Sigmoid colon (tissue), 7 donors: Measurements from ENCODE around the gene NXNL2. TPM values are rescaled to one million over a fixed set of nuclear protein-coding genes. Genes with fewer than 3 reads are reported as not detected.
A peak's percentile ranks its signal among the peaks of the same experiment; 100 is the strongest.

Experiments used
- DNase-seq: peaks from one replicate; pipeline ENCODE4 v3.0.0-alpha.2; 2019
- H3K27ac ChIP-seq, 4 donors: fragments of 200-600 bp; sonication (generic); one replicate each; pipeline ENCODE4 v1.5.1; 2016 to 2019; ENCODE audit warnings: mild to moderate bottlenecking in 1 of 4
- H3K27me3 ChIP-seq, 3 donors: fragments of 200-600 bp; sonication (generic); one replicate each; pipeline ENCODE4 v1.5.1; 2019; ENCODE audit warnings: mild to moderate bottlenecking in 1 of 3
- H3K36me3 ChIP-seq, 4 donors: fragments of 200-600 bp; sonication (generic); one replicate each; pipeline ENCODE4 v1.5.1; 2016 to 2019
- H3K4me1 ChIP-seq, 4 donors: fragments of 200-600 bp; sonication (generic); one replicate each; pipeline ENCODE4 v1.5.1; 2017 to 2019
- H3K4me3 ChIP-seq, 4 donors: fragments of 200-600 bp; sonication (generic); one replicate each; pipeline ENCODE4 v1.5.1; 2017 to 2019; ENCODE audit warnings: mild to moderate bottlenecking in 2 of 4, moderate library complexity in 1 of 4
- H3K9me3 ChIP-seq, 4 donors: fragments of 200-600 bp in 3 of 4; sonication (generic) in 3 of 4; one replicate each; pipeline versions ENCODE4 v1.5.1 to v1.6.1; 2013 to 2019
- EP300 ChIP-seq, 4 donors: sonication (generic); formaldehyde crosslinking; IDR thresholded peaks; one replicate each; pipeline ENCODE4 v1.6.1; 2017; ENCODE audit warnings: antibody characterized with exemption in 4 of 4
- POLR2A ChIP-seq, 2 donors: fragments of 450-650 bp; IDR thresholded peaks; one replicate each; pipeline ENCODE4 v1.6.1; 2016; ENCODE audit warnings: antibody characterized with exemption in 2 of 2, mild to moderate bottlenecking in 2 of 2, moderate library complexity in 2 of 2
- POLR2AphosphoS5 ChIP-seq, 4 donors: sonication (generic); formaldehyde crosslinking; IDR thresholded peaks; one replicate each; pipeline ENCODE4 v1.6.1; 2017; ENCODE audit warnings: antibody characterized with exemption in 4 of 4
- WGBS, 2 donors: extraction: QIAGEN DNeasy Blood & Tissue Kit; methylation state at CpG; one replicate each; pipeline ENCODE4 v1.1.7; 2013; 5-methylcytosine and 5-hydroxymethylcytosine counted together
- intact Hi-C: fragments of 100-400 bp; cut with DNase I; formaldehyde crosslinking; loops from one replicate; pipeline ENCODE4 v1.15.1; 2023
- polyA plus RNA-seq, 3 donors: library from polyadenylated mRNA; stranded (reverse); fragments of 200-250 nt; gene quantifications; one replicate each; pipeline ENCODE4 v1.2.3, GENCODE V29; 2013
- total RNA-seq, 4 donors: library from RNA; depleted of rRNA; stranded (reverse); fragments of >200 nt; gene quantifications; one replicate each; pipeline ENCODE4 v1.1.0, GENCODE V29; 2016
- TF ChIP-seq, protein P1 (sequence below), 4 experiments: fragments of 450-650 bp in 3 of 4; fragments of 200-600 bp in 1 of 4; IDR thresholded peaks; one replicate each; pipeline ENCODE4 v1.5.1; 2016 to 2019; ENCODE audit warnings: antibody characterized with exemption in 4 of 4, mild to moderate bottlenecking in 3 of 4, moderate library complexity in 2 of 4
- donor health status: healthy with polysubstance abuse.
- donor health status: Bipolar disorder and iron deficiency.
- donor health status: healthy.

Gene NXNL2
- total and polyA plus RNA-seq, 7 donors: 0.16 to 1.2 (median 0.54) TPM; not detected in 4

DNA sequence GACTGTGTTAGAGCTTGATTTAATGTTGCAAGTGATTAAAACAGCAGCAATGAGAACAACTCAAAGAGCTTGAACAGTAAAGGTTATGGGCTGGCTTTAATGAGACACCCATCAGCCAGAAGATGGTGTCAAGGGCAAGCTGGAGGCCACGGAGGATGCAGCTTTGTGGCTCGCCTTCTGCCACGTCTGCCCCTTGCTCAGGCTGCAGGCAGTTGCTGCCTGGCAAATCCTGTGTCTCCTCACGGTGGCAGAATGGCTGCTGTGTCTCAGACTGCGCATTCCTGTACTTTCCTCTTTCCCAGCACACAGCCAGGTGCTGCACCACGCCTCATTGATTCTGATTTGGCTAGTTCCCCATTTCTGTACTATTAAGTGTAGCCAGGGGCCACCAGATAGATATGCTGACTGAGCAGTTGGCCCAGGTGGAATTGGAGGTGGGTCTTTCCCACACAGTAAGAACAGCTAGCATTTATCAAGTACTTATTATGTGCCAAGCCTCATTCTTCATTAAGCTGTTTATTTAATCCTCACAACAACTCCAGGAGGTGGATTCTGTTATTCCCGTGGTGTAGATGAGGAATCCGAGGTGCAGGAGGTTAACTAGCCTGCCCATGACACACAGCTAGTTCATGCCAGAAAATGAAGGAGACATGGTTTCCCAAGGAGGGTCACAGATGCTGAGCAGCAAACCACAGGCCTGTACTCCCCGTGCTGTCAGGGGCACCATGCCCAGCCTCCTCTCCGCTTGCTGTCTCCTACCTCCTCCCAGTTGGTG, 3.5 kb downstream of the NXNL2 start:
- intact Hi-C loops: loop anchor here (5.0 kb wide), 1 partner anchor 146 kb away; no protein-coding TSS in a partner anchor
- Histone ChIP-seq H3K27me3 (peaks cover 7 to 12% (median 8%) of the 10 kb centered on the region in 3 donors), H3K9me3 (no peaks in the 10 kb centered on the region), H3K4me3 (no peak overlapping the region), H3K36me3 (no peaks in the 10 kb centered on the region), H3K27ac (peak overlapping the region in 1 of 4 donors; percentile 77), H3K4me1 (peaks cover 0 to 30% (median 21%) of the 10 kb centered on the region in 4 donors)
- TF ChIP-seq, protein P1, sequence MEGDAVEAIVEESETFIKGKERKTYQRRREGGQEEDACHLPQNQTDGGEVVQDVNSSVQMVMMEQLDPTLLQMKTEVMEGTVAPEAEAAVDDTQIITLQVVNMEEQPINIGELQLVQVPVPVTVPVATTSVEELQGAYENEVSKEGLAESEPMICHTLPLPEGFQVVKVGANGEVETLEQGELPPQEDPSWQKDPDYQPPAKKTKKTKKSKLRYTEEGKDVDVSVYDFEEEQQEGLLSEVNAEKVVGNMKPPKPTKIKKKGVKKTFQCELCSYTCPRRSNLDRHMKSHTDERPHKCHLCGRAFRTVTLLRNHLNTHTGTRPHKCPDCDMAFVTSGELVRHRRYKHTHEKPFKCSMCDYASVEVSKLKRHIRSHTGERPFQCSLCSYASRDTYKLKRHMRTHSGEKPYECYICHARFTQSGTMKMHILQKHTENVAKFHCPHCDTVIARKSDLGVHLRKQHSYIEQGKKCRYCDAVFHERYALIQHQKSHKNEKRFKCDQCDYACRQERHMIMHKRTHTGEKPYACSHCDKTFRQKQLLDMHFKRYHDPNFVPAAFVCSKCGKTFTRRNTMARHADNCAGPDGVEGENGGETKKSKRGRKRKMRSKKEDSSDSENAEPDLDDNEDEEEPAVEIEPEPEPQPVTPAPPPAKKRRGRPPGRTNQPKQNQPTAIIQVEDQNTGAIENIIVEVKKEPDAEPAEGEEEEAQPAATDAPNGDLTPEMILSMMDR (IDR thresholded peaks at IDR 0.05): no peak
- TF ChIP-seq POLR2AphosphoS5 (IDR thresholded peaks at IDR 0.05): no peak
- TF ChIP-seq EP300 (IDR thresholded peaks at IDR 0.05): no peak
- no peak for TF ChIP-seq POLR2A (IDR thresholded peaks at IDR 0.05)
- 80 to 81% methylated on average over 10 of the region's 10 CpGs for WGBS, 2 donors
- DNase-seq: no peak

DNA sequence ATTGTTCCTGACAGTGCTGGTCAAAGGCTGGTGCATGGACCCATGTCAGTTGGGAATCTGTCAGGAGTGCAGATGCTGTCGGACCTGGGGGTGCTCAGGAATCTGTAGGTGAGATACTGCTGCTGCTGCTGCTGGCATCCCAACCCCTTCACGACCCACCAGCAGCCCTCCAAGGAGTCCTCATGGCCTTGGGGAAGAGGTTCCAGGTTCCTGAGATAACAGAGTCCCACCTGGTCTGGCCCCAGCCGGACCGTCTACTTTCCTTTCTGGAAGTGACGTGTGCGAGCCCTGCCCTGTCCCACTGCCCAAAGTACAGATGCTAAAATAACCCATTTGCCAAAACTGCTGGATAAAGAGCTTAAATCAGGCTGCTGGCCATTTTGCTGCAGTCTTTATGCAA, 4.3 kb downstream of the NXNL2 start:
- H3K4me3 ChIP-seq: no peak overlapping the region
- TF ChIP-seq EP300 (IDR thresholded peaks at IDR 0.05) (no peak), POLR2A (IDR thresholded peaks at IDR 0.05) (no peak), POLR2AphosphoS5 (IDR thresholded peaks at IDR 0.05) (no peak)
- TF ChIP-seq, protein P1 (IDR thresholded peaks at IDR 0.05): no peak
- no peaks in the 10 kb centered on the region for H3K9me3 ChIP-seq
- intact Hi-C loops: loop anchor here (5.0 kb wide), 1 partner anchor 147 kb away; no protein-coding TSS in a partner anchor
- DNase-seq: no peak
- no peak overlapping the region for H3K27ac ChIP-seq
- peaks cover 0 to 22% (median 17%) of the 10 kb centered on the region in 4 donors for H3K4me1 ChIP-seq
- peaks cover 7 to 12% (median 8%) of the 10 kb centered on the region in 3 donors for H3K27me3 ChIP-seq
- H3K36me3 ChIP-seq: no peaks in the 10 kb centered on the region
- 80 to 87% methylated on average over 6 of the region's 6 CpGs for WGBS, 2 donors

DNA sequence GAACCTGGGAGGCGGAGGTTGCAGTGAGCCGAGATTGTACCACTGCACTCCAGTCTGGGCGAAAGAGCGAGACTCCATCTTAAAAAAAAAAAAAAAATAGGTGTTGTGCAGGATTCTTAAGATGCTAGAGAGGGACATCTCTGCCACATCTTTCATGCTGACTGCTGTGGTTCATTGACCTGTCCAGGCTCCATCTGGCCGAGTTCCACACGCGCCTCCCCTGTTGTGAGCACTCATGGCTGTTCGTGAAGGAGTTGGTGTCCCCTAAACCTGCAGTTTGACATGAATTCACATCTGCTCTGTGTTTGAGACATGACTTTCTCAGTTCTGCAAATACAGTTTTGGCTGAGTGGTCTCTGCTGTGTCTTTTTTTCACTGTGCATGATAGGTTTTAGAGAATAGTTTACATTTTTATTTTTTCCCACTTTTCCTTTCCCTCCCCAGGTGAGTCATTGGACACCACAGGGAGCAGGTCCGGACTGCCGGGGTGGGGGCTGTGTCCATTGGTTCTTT, 5.3 kb downstream of the NXNL2 start:
- TF ChIP-seq POLR2AphosphoS5 (IDR thresholded peaks at IDR 0.05) (no peak), POLR2A (IDR thresholded peaks at IDR 0.05) (no peak), EP300 (IDR thresholded peaks at IDR 0.05) (no peak)
- TF ChIP-seq, protein P1 (IDR thresholded peaks at IDR 0.05): no peak
- WGBS, 2 donors: 85 to 94% methylated on average over 10 of the region's 10 CpGs
- intact Hi-C loops: no loop called here

DNA sequence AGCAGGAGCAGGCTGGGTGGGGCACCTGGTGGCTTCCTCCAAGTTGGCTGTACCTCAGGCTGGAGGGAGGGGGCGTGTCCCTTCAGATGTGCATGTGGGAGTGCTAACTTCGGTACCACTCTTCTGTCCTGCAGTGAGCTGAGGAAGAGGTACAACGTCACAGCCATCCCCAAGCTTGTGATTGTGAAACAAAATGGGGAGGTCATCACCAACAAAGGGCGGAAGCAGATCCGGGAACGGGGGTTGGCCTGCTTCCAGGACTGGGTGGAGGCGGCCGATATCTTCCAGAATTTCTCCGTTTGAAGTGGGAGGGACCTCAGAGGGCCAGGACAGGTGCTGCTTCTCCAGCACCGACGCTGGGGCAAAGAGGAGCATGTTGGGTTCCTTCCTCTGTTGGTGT, 9.3 kb downstream of the NXNL2 start:
- TF ChIP-seq EP300 (IDR thresholded peaks at IDR 0.05) (no peak), POLR2A (IDR thresholded peaks at IDR 0.05) (no peak), POLR2AphosphoS5 (IDR thresholded peaks at IDR 0.05) (no peak)
- TF ChIP-seq, protein P1 (IDR thresholded peaks at IDR 0.05): no peak
- Histone ChIP-seq H3K4me1 (no peaks in the 10 kb centered on the region), H3K4me3 (no peak overlapping the region)

More for the DNA sequence above, 5.3 kb downstream of the NXNL2 start:
- Histone ChIP-seq H3K9me3 (no peaks in the 10 kb centered on the region), H3K4me3 (no peak overlapping the region), H3K36me3 (no peaks in the 10 kb centered on the region), H3K27me3 (peaks cover 5 to 8% (median 7%) of the 10 kb centered on the region in 3 donors), H3K4me1 (peaks cover 0 to 13% (median 8%) of the 10 kb centered on the region in 4 donors), H3K27ac (no peak overlapping the region)
- no peak for DNase-seq

More for the DNA sequence above, 9.3 kb downstream of the NXNL2 start:
- DNase-seq: no peak
- Histone ChIP-seq H3K36me3 (no peaks in the 10 kb centered on the region), H3K9me3 (no peaks in the 10 kb centered on the region), H3K27me3 (no peaks in the 10 kb centered on the region), H3K27ac (no peak overlapping the region)
- WGBS, 2 donors: 15 to 61% methylated on average over 11 of the region's 11 CpGs
- intact Hi-C loops: no loop called here
